ENCODE measurements around the gene PSKH1. TPM values are rescaled to one million over a fixed set of nuclear protein-coding genes. Genes with fewer than 3 reads are reported as not detected.

The PSKH1 gene
- total RNA-seq, 2 donors from 2014 or later, result 32.1 to 37.4 TPM

GRCh38 chr16:67879936-67880335, 13.1 kb upstream of the PSKH1 start:
- Mint-ChIP-seq H3K27ac (no peak overlapping the region), H3K4me3 (no peak overlapping the region), H3K36me3 (ENCODE audit: low read depth) (peaks cover 62% of the 10 kb centered on the region), H3K27me3 (ENCODE audit: insufficient read depth) (no peaks in the 10 kb centered on the region), H3K9me3 (no peaks in the 10 kb centered on the region), H3K4me1 (peaks cover 4% of the 10 kb centered on the region)
- no peaks in the 10 kb centered on the region for H3K9me3 ChIP-seq (ENCODE audit: control insufficient read depth, low read length)
- H3K4me3 ChIP-seq (ENCODE audit: low read length), result no peak overlapping the region
- H3K36me3 ChIP-seq (ENCODE audit: control insufficient read depth, insufficient read depth, low read length), result peaks cover 77% of the 10 kb centered on the region
- H3K9ac ChIP-seq (ENCODE audit: extremely low read depth, low read length, poor library complexity, severe bottlenecking), result no peak overlapping the region
- H3K4me1 ChIP-seq (ENCODE audit: control insufficient read depth, insufficient read depth, low read length), result peaks cover 3% of the 10 kb centered on the region
- no peak for TF ChIP-seq CTCF (conservative IDR thresholded peaks at IDR 0.05)
- H3K27ac ChIP-seq (ENCODE audit: low read depth, low read length), result no peak overlapping the region
- no peak for DNase-seq
- WGBS, 2 experiments (ENCODE audit: insufficient coverage in 1 of 2, insufficient read length in 1 of 2), result 95% methylated on average over 3 to 5 of the region's 5 CpGs
- no peaks in the 10 kb centered on the region for H3K27me3 ChIP-seq (ENCODE audit: control insufficient read depth, insufficient read depth, low read length, poor library complexity, severe bottlenecking)

- no peak for DNase-seq
- Mint-ChIP-seq H3K27ac (no peak overlapping the region), H3K4me1 (peaks cover 4% of the 10 kb centered on the region), H3K4me3 (no peak overlapping the region), H3K27me3 (ENCODE audit: insufficient read depth) (no peaks in the 10 kb centered on the region), H3K9me3 (no peaks in the 10 kb centered on the region), H3K36me3 (ENCODE audit: low read depth) (peaks cover 62% of the 10 kb centered on the region)
- Histone ChIP-seq H3K9ac (ENCODE audit: extremely low read depth, low read length, poor library complexity, severe bottlenecking) (no peak overlapping the region), H3K36me3 (ENCODE audit: control insufficient read depth, insufficient read depth, low read length) (peaks cover 79% of the 10 kb centered on the region), H3K4me3 (ENCODE audit: low read length) (no peak overlapping the region), H3K9me3 (ENCODE audit: control insufficient read depth, low read length) (no peaks in the 10 kb centered on the region), H3K27me3 (ENCODE audit: control insufficient read depth, insufficient read depth, low read length, poor library complexity, severe bottlenecking) (no peaks in the 10 kb centered on the region), H3K4me1 (ENCODE audit: control insufficient read depth, insufficient read depth, low read length) (peaks cover 5% of the 10 kb centered on the region), H3K27ac (ENCODE audit: low read depth, low read length) (no peak overlapping the region)
- no peak for TF ChIP-seq CTCF (conservative IDR thresholded peaks at IDR 0.05)
- 94 to 98% methylated on average over 8 to 13 of the region's 13 CpGs for WGBS, 2 experiments (ENCODE audit: insufficient coverage in 1 of 2, insufficient read length in 1 of 2)
Measured at GRCh38 chr16:67880584-67880983, 12.5 kb upstream of the PSKH1 start.

- Histone ChIP-seq H3K27me3 (ENCODE audit: control insufficient read depth, insufficient read depth, low read length, poor library complexity, severe bottlenecking) (no peaks in the 10 kb centered on the region), H3K27ac (ENCODE audit: low read depth, low read length) (no peak overlapping the region), H3K4me1 (ENCODE audit: control insufficient read depth, insufficient read depth, low read length) (peaks cover 5% of the 10 kb centered on the region), H3K36me3 (ENCODE audit: control insufficient read depth, insufficient read depth, low read length) (peaks cover 75% of the 10 kb centered on the region), H3K9me3 (ENCODE audit: control insufficient read depth, low read length) (no peaks in the 10 kb centered on the region), H3K4me3 (ENCODE audit: low read length) (no peak overlapping the region), H3K9ac (ENCODE audit: extremely low read depth, low read length, poor library complexity, severe bottlenecking) (no peak overlapping the region)
- Mint-ChIP-seq H3K4me3 (no peak overlapping the region), H3K27me3 (ENCODE audit: insufficient read depth) (no peaks in the 10 kb centered on the region), H3K4me1 (peaks cover 12% of the 10 kb centered on the region), H3K27ac (no peak overlapping the region), H3K36me3 (ENCODE audit: low read depth) (peaks cover 54% of the 10 kb centered on the region), H3K9me3 (no peaks in the 10 kb centered on the region)
- 94% methylated on average over 21 of the region's 21 CpGs for WGBS, 2 experiments (ENCODE audit: insufficient coverage in 1 of 2, insufficient read length in 1 of 2)
- no peak for DNase-seq
- TF ChIP-seq CTCF (conservative IDR thresholded peaks at IDR 0.05), result no peak
Measured at GRCh38 chr16:67881621-67882161, 11.4 kb upstream of the PSKH1 start.
